Suprapubic skin (tissue), 3 donors: ENCODE measurements around the gene MYOZ3.

Source experiments
- CTCF ChIP-seq, 2 donors: fragments of 200-600 bp in 1 of 2; fragments of 450-650 bp in 1 of 2; sonication (generic) in 1 of 2; IDR thresholded peaks; one replicate each; pipeline ENCODE4 v1.5.1; 2016 to 2019; ENCODE audit warnings: antibody characterized with exemption in 2 of 2, mild to moderate bottlenecking in 1 of 2, moderate library complexity in 1 of 2
- EP300 ChIP-seq: sonication (generic); formaldehyde crosslinking; IDR thresholded peaks from one replicate; pipeline ENCODE4 v1.6.1; 2017; ENCODE audit warnings: antibody characterized with exemption

DNA sequence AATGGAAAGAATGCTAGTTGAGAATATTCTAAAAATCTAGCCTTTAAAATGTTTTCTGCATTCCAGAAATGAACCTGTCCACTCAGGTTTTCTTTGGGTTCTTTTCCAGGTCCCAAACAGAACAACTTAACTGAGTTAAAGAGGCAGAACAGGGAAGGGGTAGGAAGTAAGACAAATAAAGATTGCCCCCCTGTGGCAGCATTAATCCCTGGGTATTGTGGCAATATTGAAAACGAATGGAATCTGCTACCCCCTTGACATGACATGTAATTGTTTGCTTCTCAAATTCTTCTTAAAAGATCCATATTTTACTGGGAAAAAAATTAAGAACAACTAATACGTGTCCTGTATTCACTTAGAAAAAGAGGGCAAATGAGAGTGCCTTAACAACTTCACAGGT, 49.1 kb downstream of the MYOZ3 start:
- no peak for TF ChIP-seq CTCF (IDR thresholded peaks at IDR 0.05)
- TF ChIP-seq EP300, result no peak
